Stimulated activated CD4-positive, alpha-beta T cell treated with anti-CD3 and anti-CD28 coated beads, Interleukin-2, amount 100 ng/mL, for 4 hours (primary cell): ENCODE results near the gene OR2J3.
"Not testable (repeated sequence)": the region's sequence is repeated elsewhere in the genome, so short reads cannot be mapped to it uniquely, and the experiment has no call there.

ENCODE experiments used
- DNase-seq: peaks from one replicate; pipeline ENCODE4 v3.0.0-alpha.2; 2020; ENCODE audit warnings: low read depth

Gene OR2J3

DNA sequence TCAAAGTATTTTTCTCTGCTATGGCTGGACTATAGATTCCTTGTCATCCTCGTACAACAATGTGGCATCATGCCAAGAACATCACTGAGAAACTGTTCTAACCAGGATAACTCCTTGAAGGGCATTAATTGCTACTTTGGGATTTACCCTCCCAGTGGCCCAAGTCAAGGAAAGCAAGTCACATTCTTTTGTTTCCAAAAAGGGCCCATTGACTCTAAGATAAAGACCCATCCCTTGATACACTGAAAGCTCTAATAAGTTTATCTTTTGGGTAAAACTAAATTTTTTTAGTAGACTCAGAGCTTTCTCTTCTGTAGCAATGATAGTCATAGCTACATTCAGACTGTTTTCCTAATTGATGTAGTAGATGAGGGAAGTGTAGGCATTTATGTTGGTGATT is at the start of gene OR2J3:
Gene OR2J3 (plus strand): TSS at position 301 of the 400 bp plus-strand sequence. CDS start 3,833 bp downstream, outside the sequence.
- DNase-seq = no peak

DNA sequence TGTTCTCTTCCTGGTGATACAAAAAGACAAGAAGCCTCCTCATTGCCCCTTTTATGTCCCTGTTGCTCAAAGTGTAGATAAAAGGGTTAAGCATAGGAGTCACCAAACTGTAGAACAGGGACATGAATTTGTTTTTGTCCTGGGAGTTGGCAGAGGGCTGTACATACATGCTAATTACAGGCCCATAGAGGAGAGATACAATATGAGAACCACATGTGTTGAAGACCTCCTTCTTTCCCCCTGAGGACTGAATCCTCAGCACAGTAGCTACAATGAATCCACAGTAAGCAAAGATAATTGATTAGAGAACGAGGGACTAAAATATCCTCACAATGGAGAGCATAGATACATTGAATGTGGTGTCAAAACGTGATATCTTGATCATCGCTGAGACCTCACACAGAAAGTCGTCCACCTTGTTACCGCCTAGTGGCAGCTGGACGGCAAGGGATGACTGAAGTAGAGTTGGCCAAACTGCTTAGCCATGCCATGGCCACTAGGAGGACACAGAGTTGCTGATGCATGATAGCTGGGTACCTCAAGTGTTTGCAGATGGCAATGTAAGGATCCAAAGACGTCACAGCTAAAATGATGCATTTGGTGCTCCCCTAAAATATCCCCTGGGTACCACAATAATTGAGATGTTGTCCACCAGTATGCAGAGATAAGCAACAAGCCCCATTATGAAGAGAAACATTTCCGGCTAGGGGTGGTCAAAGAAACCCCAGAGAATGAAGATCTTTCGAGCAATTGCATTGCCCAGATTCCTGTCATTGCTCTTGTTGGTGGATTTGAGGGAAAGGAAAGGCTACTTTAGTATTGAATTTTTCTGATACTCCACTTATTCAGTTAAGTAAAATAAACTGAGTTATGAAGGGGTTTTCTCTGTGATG is 35.8 kb upstream of the OR2J3 start:
- no peak for DNase-seq

DNA sequence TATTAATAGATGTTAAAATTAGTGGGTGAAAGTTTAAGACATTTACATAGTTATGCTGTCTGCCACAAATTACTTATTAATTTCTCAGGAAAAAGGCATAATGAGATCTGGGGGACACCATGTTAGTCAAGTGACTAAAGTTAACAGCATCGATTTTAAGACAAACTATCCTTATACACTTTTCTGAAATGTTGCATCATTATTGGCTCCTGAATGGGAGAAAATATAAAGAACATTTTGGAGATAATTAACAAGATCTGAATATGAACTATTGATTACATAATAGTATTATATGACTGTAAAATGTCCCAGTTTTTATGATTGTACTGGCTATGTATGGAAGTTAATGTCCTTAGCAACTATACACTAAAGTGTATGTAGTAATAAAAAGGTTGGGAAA is 28.7 kb upstream of the OR2J3 start:
- DNase-seq = no peak

DNA sequence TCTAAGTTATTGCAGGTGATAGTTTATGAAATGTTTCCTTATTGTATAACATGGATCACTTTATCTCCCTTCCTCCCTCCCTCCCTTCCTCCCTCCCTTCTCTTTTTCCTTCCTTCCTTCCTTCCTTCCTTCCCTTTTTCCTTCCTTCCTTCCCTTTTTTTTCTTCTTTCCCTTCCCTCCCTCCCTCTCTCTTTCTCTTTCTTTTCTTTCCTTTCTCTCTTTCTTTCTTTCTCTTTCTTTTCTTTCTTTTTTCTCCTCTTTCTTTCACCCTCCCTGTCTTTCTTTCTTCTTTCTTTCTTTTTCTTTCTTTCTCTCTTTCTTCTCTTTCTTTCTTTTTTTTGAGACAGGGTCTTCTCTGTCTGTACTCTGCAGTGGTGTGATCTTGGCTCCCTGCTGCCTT is 26.5 kb upstream of the OR2J3 start:
- DNase-seq = no peak

DNA sequence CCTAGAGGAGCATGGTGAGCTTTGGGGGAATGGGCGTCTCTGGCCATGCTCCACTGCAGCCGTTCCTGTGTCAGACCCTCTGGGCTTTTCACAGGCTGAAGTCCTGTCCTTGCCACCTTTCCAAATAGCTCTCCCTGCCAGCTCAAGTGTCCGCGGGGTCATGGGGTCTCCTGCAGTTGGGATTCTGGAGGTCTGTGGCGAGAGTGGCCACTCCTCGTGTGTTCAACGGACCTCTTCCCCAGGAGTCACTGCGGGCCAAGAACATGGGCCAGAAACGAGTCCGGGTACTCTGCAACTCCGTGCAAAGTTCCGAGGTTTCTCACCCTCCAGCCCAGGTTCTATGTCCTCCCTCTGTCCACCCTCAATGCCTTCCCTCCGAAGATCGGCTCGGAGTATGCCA is 25.4 kb upstream of the OR2J3 start:
- no peak for DNase-seq

DNA sequence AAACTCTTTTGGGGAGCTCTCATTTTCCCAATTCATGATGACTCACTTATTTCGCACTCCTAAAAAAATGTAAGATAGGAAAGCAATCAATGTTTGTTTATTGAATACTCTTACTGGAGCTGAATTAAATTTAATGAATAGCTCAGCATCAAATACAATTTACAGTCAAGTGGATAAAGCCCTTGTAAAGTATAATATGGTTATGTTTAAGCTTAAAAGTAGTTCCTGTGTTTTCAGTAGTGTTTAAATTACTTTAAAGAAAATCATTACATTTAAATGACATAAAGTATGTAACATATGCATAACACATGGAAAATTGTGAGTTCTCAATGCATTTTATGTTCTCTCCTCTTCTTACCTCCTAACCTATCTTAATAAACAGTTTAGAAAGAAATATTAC is 20.6 kb upstream of the OR2J3 start, which contains the start of gene OR2B3:
Gene OR2B3 (minus strand): TSS at position 101 of the 400 bp plus-strand sequence. CDS start 65 bp downstream, at position 36.
- no peak for DNase-seq

DNA sequence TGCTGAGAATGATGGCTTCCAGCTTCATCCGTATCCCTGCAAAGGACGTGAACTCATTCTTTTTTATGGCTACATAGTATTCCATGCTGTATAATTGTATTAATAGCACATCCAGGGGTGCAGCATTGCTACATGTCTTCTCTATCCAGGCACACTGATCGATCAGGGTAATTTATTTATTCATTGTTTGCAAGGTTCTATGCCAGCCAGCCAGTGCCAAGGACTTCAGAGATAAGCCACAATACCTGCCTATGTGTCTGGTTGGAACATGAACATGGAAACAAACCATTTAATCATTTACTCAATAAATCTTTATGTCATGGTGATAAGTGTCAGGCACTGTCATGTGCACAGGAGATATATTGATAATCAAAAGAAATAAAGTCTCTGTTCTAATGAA is 14.9 kb upstream of the OR2J3 start:
- DNase-seq = no peak

DNA sequence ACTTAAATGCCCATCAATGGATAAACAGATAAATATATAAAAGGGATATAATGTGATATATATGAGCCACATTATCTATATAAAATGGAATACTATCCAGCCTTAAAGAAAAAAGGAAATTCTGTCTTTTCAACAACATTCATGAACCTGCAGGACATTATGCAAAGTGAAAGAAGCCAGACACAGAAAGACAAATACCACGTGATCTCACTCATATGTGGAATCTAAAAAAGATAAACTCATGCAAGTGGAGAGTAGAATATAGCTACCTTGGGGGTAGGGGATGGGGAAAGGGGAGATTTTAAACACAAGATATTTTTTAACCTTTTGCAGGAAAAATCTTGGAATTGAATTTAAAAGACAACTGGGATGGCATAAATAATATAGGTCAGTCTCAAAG is 10.1 kb upstream of the OR2J3 start:
- no peak for DNase-seq

DNA sequence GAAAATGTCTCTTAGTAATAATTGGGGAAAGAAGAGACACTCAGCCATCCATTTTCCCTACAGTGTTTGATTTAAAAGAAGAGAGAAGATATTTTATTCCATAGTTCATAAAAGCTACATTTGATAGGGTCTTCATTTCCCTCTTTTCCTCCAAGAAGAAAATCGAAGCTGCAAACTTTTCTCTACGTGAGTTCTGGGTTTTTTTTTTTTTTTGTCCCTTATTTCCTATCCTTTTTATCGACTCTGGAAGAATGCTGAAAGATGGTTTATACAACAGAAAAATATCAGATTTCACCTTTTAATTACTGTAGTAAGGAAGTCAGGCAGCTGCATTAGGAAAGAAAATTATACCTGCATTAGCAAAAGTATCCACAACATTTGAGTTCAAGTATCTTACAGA is 8.7 kb upstream of the OR2J3 start, which contains the start of gene OR2J1:
Gene OR2J1 (plus strand): TSS at position 301 of the 400 bp plus-strand sequence. CDS start 1,453 bp downstream, outside the sequence.
- no peak for DNase-seq

DNA sequence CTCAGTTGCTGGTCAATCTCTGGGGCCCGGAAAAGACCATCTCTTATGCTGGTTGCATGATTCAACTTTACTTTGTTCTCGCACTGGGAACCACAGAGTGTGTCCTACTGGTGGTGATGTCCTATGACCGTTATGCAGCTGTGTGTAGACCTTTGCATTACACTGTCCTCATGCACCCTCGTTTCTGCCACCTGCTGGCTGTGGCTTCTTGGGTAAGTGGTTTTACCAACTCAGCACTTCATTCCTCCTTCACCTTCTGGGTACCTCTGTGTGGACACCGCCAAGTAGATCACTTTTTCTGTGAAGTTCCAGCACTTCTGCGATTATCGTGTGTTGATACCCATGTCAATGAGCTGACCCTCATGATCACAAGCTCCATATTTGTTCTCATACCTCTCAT is 4.3 kb downstream of the OR2J3 start:
- no peak for DNase-seq

DNA sequence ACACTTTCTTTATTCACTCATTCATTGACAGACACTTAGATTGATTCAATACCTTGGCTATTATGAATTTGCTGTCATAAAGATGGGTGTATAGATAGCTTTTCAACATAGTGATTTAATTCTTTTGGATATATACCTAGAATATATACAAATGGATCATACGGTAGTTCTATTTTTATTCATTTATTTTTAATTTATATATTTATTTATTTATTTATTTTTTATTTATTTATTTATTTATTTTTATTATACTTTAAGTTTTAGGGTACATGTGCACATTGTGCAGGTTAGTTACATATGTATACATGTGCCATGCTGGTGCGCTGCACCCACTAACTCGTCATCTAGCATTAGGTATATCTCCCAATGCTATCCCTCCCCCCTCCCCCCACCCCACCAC is 7.1 kb downstream of the OR2J3 start:
- not testable (repeated sequence) for DNase-seq

DNA sequence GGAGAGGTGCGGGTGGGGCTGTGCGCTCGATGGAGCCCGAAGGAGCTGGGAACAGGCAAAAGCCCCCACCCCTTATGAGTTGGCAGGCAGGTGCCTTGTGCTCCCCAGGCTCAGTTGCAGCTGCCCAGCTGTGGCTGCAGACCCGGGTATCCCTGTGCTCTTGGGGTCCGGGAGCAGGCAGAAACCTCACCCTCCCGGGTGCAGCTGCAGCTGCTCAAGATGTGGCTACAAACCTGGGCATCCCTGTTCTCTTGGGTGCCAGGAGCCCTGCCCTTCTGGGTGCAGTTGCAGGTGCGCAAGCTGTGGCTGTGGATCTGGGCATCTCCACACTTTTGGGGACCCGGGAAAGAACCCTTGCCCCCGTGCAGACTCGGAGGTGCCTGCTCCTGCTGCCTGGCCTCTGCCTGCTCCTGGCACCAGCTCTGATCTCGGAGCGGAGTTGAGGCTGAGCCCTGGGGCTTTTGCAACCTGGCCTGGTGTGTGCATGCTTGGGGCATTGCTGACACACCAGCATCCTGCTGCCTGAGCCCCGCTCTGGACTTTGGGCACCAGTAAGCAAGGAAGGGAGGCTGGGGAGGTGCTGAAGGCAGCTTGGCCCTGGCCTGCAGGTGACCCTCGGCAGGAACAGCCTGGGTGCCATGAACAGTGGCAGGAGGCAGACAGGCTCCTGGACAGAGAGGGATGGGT is 21.6 kb downstream of the OR2J3 start:
- no peak for DNase-seq

DNA sequence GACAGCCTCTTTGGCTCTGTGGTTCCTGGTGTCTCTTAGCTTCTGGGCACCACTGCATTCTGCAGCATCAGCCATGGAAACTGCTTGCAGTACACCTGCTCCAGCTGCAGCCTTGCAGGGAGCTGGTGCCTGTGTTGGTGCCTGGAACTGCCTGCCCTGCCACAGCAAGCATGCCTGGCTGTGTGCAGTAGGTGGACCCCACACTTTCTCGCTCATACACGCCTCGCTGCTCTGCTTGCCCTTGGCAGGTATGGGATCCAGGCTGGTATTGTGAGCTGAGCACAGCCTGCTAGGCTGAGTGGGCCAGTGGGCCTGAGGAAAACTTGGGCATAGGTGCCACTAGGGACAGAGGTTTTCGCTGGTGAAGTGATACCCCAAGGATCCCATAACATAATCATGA is 22.8 kb downstream of the OR2J3 start:
- no peak for DNase-seq

DNA sequence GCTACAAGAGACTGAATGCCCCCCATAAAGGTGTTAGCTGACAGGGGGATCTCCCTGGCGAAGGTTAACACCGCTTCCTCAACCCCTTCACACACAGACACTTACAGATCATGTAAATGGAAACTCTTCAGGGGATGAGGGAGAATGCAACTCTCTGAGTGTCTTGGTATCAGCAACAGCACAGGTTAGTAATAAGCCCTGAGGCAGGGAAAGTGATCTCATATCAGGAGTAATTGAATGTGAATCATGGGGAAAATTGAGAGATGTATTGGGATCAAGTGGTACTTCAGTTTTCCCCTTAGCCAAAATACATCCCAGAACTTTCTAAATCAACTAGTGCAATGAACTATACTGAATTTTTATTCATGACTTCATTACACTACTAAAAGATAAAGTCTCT is 23.8 kb downstream of the OR2J3 start:
- no peak for DNase-seq

DNA sequence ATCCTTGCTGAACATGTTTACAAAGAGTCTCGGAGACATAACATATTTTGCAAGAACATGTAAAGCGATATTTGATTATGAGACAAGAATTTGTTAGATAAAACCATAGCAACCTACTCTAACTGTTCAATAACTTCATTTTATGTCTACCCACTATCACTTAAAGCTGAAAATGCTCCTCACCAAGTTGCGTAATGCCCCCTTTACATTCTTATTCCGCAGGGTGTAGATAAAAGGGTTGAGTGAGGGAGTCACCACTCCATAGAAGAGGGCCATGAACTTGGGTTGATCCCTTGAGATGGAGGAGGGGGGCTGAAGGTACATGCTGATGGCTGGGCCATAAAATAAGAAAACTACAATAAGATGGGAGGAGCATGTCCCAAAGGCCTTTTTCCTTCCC is 29.9 kb downstream of the OR2J3 start:
- no peak for DNase-seq

DNA sequence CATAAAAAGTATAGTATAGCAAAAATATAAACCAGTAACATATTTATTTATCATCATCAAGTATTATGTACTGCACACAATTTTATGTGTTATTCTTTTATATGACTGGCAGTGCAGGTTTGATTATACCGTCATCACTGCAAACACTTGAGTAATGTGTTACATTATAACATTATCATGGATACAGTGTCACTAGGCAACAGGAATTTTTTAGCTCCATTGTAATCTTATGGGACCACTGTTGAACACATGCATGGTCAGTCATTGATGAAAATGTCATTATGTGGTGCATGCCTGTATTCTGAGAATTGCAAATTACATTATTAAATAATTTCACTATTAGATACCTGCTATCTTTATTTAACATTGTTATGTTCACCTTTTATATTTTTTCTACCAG is 33.7 kb downstream of the OR2J3 start:
- DNase-seq = no peak

DNA sequence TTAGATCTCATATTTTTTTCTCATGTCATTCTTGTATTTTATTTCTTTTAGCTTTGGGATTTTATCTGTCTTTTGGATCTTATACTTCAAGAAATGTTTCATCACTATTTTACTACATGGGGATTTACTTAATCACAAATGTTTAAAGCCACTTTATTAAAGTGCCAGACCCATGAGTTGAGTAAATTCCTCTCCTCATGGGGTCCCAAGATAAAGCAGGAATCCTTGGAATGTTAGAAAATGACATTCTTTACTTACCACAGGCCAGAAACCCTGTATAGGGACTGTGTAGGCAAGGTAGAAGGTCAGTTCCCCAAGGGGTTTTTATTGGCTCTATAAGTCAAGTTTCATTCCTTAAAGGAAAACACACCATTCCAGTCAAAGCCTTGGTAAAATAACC is 34.5 kb downstream of the OR2J3 start:
- DNase-seq = no peak

DNA sequence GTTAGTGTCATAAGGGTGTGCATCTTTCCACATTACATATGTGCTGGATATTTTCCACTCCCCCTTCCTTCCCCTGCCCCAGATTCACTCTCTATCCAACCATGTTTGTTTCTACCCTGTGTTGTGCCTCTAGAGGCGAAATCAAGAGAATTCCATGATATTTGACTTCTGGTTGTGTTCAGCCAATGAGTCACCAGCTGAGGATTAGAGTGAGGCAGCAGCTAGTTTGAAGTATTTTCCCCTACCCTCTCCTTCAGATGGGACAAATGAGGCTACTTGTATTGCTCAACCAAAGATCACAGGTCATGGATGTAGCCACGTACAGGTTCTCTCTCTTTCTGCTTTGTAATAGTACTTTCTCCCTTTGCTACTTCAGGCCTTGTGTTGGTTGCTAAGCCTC is 38.3 kb downstream of the OR2J3 start:
- DNase-seq = no peak

DNA sequence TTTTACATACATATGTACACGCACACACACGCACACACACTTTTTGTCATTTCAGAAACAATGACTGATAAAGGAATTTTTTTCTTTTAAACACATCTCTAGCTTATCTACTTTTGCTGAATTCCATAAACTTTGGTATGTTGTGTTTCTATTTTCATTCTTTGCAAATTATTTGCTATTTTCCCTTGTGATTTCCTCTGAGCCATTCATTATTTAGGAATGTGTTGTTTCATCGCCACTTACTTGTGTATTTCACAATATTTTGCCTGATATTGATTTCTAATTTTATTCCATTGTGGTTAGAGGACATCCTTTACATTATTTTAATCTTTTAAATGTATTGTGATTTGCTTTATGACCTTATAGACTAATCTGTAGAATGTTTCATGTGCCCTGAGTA is 39.2 kb downstream of the OR2J3 start:
- DNase-seq = no peak

DNA sequence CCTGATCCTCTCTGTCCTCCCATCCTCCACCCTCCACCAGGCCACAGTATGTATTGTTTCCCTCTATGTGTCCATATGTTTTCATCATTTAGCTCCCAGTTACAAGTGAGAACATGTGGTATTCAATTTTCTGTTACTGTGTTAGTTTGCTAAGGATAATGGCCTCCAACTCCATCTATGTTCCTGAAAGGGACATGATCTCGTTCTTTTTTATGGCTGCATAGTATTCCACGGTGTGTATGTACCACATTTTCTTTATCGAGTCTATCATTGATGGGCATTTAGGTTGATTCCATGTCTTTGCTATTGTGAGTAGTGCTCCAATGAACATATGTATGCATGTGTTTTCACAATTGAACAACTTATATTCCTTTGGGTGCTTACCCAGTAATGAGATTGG is 41.6 kb downstream of the OR2J3 start:
- DNase-seq = not testable (repeated sequence)

DNA sequence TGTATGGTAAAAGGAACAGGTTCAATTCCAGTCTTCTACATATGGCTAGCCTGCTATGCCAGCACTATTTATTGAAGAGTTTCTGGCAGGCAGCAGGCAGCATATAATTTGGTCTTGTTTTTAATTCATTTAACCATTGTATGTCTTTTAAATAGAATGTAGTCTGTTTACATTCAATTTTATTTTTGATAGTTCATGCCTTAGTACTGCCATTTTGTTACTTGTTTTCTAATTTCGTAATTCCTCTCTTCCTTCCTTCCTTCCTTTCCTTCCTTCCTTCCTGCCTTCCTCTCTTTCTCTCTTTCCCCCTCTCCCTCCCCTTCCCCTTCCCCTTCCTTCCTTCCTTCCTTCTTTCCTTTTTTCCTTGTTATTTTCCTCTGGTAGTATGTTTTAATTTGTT is 45.2 kb downstream of the OR2J3 start:
- DNase-seq = no peak

DNA sequence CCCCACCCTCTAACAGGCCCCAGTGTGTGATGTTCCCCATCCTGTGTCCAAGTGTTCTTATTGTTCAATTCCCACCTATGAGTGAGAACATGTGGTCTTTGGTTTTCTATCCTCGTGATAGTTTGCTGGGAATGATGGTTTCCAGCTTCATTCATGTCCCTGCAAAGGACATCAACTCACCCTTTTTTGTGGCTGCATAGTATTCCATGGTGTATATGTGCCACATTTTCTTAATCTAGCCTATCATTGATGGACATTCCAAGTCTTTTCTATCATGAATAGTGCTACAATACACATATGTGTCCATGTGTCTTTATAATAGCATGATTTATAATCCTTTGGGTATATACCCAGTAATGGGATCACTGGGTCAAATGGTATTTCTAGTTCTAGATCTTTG is 47.3 kb downstream of the OR2J3 start:
- DNase-seq = not testable (repeated sequence)

DNA sequence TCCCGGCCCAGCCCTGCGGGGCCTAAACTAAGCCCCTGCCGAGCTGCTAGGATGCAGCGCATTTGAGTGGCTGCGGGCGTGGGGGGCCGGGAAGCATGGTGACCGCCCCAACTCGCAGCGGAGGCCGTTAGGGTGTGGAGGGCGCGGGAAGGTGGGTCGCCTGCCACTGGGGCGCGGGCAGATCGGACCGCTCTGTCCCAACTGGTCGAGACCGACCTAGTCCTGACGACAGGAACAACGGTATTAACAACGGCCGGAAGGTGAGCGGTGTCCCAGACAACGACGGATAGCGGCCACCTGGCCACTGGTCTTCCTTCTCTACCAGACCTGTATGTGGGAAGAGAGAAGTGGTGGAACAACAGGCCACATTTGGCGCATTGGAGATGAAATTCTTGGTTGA is 52.1 kb downstream of the OR2J3 start:
- DNase-seq = not testable (repeated sequence)
